ENCODE measurements around the gene ZDHHC22. TPM values are rescaled to one million over a fixed set of nuclear protein-coding genes. Genes with fewer than 3 reads are reported as not detected.

Gene ZDHHC22
- total RNA-seq, 1 experiment from 2014 or later = not detected

DNA sequence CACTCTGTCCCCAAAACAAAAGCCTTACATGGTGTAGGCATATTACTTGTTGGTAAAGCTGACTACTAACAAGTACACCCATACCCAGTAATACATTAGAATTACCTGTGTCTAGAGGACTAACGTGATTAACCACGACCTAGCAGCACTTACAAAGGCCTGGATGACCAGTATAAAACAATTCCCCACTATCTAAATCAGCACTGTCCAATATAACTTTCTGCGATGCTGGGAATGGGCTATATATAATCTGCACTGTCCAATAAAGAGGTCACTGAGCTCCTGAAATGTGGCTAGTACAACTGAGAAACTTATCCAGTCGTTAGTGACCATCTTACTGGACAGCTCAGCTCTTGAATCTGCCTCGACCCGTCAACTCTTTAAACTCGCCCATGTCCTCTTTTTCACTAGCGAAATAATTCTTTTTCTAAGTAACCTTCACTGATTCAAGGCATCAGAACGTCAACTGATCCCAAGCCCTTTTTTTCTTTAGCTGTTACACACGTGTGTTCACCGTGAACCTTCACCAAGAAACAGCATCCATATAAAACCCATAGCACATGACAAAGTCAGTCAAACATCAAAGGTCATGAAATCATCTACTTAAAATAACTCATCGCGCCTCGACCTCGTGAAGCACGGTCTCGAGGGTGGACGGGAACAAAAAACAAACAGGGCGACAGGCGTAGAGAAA is 44.4 kb downstream of the ZDHHC22 start:
- ChIA-PET CTCF (interaction anchor here (0.5 to 3.0 kb wide), 14 partner anchors 8 to 225 kb away, joined by 3 to 25 read pairs (median 4); no protein-coding TSS in a partner anchor), POLR2A (ENCODE audit: unreplicated experiment) (interaction anchor here (0.5 to 0.8 kb wide), 8 partner anchors 11 to 733 kb away, joined by 3 to 14 read pairs (median 6); no protein-coding TSS in a partner anchor)
- Histone ChIP-seq H3K4me2 (peak overlapping the region; percentile 83), H3K4me3 (peak overlapping the region; percentile 83), H3K9me2 (ENCODE audit: insufficient read depth) (no peaks in the 10 kb centered on the region), H3K27me3 (ENCODE audit: insufficient read depth, low read depth) (no peaks in the 10 kb centered on the region), H4K20me1 (ENCODE audit: insufficient read depth) (no peaks in the 10 kb centered on the region), H3K27ac (peak overlapping the region; percentile 90), H3F3A (ENCODE audit: insufficient read depth, low read depth) (peaks cover 28% of the 10 kb centered on the region), H2AFZ (peak overlapping the region; percentile 89), H3K36me3 (ENCODE audit: low read depth) (no peaks in the 10 kb centered on the region), H3K4me1 (replicated peaks; ENCODE audit: insufficient read depth) (peaks cover 25% of the 10 kb centered on the region), H3K9me3 (ENCODE audit: insufficient read depth, low read depth) (peaks cover under 1% of the 10 kb centered on the region; the same call in 1 of the 2 replicates), H3K79me2 (ENCODE audit: low read depth) (peaks cover 56% of the 10 kb centered on the region)
- no peak for DNase-seq
- intact Hi-C loops (cut with micrococcal nuclease; ENCODE audit: unreplicated experiment) = loop anchor here (5.0 kb wide), 1 partner anchor 205 kb away; no protein-coding TSS in a partner anchor
- TF ChIP-seq EZH2 (IDR thresholded peaks at IDR 0.05; ENCODE audit: low read depth) = no peak
- TF ChIP-seq, protein P1, sequence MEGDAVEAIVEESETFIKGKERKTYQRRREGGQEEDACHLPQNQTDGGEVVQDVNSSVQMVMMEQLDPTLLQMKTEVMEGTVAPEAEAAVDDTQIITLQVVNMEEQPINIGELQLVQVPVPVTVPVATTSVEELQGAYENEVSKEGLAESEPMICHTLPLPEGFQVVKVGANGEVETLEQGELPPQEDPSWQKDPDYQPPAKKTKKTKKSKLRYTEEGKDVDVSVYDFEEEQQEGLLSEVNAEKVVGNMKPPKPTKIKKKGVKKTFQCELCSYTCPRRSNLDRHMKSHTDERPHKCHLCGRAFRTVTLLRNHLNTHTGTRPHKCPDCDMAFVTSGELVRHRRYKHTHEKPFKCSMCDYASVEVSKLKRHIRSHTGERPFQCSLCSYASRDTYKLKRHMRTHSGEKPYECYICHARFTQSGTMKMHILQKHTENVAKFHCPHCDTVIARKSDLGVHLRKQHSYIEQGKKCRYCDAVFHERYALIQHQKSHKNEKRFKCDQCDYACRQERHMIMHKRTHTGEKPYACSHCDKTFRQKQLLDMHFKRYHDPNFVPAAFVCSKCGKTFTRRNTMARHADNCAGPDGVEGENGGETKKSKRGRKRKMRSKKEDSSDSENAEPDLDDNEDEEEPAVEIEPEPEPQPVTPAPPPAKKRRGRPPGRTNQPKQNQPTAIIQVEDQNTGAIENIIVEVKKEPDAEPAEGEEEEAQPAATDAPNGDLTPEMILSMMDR (conservative IDR thresholded peaks at IDR 0.05) = 0 out of 2 replicates have a peak, but pooled peaks have one; percentile 7
- BruUV-seq (replicated peaks) = TSS peak; percentile 89

DNA sequence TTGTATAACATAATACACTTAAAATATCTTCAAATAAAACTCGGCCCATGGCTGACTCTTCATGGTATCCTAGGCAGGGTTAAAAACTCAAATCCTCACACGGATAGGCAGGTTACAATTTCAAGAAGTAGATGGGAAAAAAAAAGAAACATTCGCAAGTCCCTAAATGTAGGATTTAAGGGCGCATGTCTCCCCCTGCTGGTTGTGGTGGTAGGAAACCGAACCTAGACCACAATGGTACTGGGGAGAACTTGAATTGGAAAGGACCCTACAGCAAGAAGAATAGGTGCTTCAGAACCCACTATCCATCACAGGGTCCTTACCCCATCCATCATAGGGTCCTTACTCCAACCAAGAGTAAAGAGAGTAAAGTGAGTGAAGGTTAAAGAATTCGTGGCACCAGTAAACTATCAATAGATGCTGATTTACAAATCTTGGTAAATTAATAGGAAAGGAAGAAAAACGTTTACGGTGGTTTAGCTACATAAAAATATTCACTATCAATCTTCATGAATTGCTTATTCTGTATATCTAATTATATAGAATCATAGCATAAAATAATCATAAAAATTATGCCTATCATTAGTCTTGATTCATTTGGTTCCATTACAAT is 46.8 kb downstream of the ZDHHC22 start:
- H3K4me3 ChIP-seq = no peak overlapping the region
- H3K79me2 ChIP-seq (ENCODE audit: low read depth) = peaks cover 33% of the 10 kb centered on the region
- ChIA-PET POLR2A (ENCODE audit: unreplicated experiment) (interaction anchor here (0.6 to 0.7 kb wide), 4 partner anchors 16 to 1918 kb away, joined by 3 to 12 read pairs (median 4); partner anchors contain the start of gene TMED10), CTCF (interaction anchor here (0.6 to 3.0 kb wide), 21 partner anchors 8 to 1069 kb away, joined by 3 to 26 read pairs (median 5); no protein-coding TSS in a partner anchor)
- H2AFZ ChIP-seq = no peak overlapping the region
- DNase-seq = peak; percentile 83 to 93
- BruUV-seq (replicated peaks) = no TSS peak
- no peak overlapping the region for H3K27ac ChIP-seq
- H3K4me2 ChIP-seq = no peak overlapping the region
- H3K9me2 ChIP-seq (ENCODE audit: insufficient read depth) = no peaks in the 10 kb centered on the region
- no peaks in the 10 kb centered on the region for H3K27me3 ChIP-seq (ENCODE audit: insufficient read depth, low read depth)
- peaks cover 28% of the 10 kb centered on the region for H3F3A ChIP-seq (ENCODE audit: insufficient read depth, low read depth)
- intact Hi-C loops (cut with micrococcal nuclease; ENCODE audit: unreplicated experiment) = loop anchor here (1.0 to 5.0 kb wide), 10 partner anchors 24 to 384 kb away; partner anchors contain the start of gene IRF2BPL
- peaks cover 25% of the 10 kb centered on the region for H3K4me1 ChIP-seq (replicated peaks; ENCODE audit: insufficient read depth)
- no peaks in the 10 kb centered on the region for H4K20me1 ChIP-seq (ENCODE audit: insufficient read depth)
- H3K36me3 ChIP-seq (ENCODE audit: low read depth) = no peaks in the 10 kb centered on the region
- peaks cover 14% of the 10 kb centered on the region for H3K9me3 ChIP-seq (ENCODE audit: insufficient read depth, low read depth)
- TF ChIP-seq, protein P1 (conservative IDR thresholded peaks at IDR 0.05) = peak; percentile 99
- TF ChIP-seq EZH2 (IDR thresholded peaks at IDR 0.05; ENCODE audit: low read depth) = no peak

DNA sequence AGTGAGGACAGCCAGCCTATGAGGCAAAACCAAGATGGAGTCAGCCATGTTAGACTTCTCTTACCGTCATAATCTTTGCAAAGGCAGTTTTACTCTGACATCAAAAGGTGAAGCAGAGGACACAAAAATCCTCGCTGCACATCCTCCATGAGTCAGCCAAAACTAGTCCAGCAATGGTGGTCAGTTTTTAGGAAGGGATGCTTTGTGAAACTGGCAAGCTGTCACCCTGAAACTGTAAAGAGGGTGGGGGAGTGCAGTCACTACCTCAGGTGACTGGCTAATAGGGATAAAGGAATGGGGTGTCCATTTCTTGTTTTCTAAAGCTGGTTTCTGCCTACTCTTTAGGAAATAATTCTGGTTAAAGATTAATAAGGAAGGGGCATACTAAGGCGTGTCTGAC is 48.9 kb downstream of the ZDHHC22 start:
- Histone ChIP-seq H3K36me3 (ENCODE audit: low read depth) (no peaks in the 10 kb centered on the region), H3K4me1 (replicated peaks; ENCODE audit: insufficient read depth) (peaks cover 34% of the 10 kb centered on the region), H3K4me3 (no peak overlapping the region), H3K9me3 (ENCODE audit: insufficient read depth, low read depth) (peaks cover 14% of the 10 kb centered on the region), H3K79me2 (ENCODE audit: low read depth) (peaks cover 18% of the 10 kb centered on the region), H3F3A (ENCODE audit: insufficient read depth, low read depth) (peaks cover 41% of the 10 kb centered on the region), H3K27ac (no peak overlapping the region), H4K20me1 (ENCODE audit: insufficient read depth) (no peaks in the 10 kb centered on the region), H3K4me2 (no peak overlapping the region), H3K27me3 (ENCODE audit: insufficient read depth, low read depth) (no peaks in the 10 kb centered on the region), H3K9me2 (ENCODE audit: insufficient read depth) (no peaks in the 10 kb centered on the region), H2AFZ (no peak overlapping the region)
- CTCF ChIA-PET = interaction anchor here (1.9 kb wide), 1 partner anchor 179 kb away, joined by 4 read pairs; no protein-coding TSS in a partner anchor
- intact Hi-C loops (cut with micrococcal nuclease; ENCODE audit: unreplicated experiment) = no loop called here
- POLR2A ChIA-PET (ENCODE audit: unreplicated experiment) = no interaction called here
- no peak for TF ChIP-seq EZH2 (IDR thresholded peaks at IDR 0.05; ENCODE audit: low read depth)
- TF ChIP-seq, protein P1 (conservative IDR thresholded peaks at IDR 0.05) = no peak
- no TSS peak for BruUV-seq (replicated peaks)
- DNase-seq = no peak

All from PC-9 (cell line).